Endodermal cell (in vitro differentiated cells): ENCODE results near the gene YY1AP1. TPM values are rescaled to one million over a fixed set of nuclear protein-coding genes. Genes with fewer than 3 reads are reported as not detected.

ENCODE experiments used
- DNase-seq: peaks from one replicate; pipeline ENCODE4 v3.0.0-alpha.2; 2017
- H3K27ac ChIP-seq: 2 replicates; pipeline ENCODE4 v1.5.1; 2013; ENCODE audit warnings: mild to moderate bottlenecking, low read depth, low read length, moderate library complexity
- H3K27me3 ChIP-seq: 2 replicates; pipeline ENCODE4 v1.6.1; 2013; ENCODE audit warnings: mild to moderate bottlenecking, low read length, moderate library complexity; ENCODE audit not compliant: insufficient read depth, control insufficient read depth, poor library complexity, severe bottlenecking
- H3K36me3 ChIP-seq: 2 replicates; pipeline ENCODE4 v1.7.0; 2013; ENCODE audit warnings: mild to moderate bottlenecking, low read length, moderate library complexity; ENCODE audit not compliant: control insufficient read depth, insufficient read depth
- H3K4me1 ChIP-seq: one replicate; pipeline ENCODE4 v1.7.0; 2013; ENCODE audit warnings: low read length; ENCODE audit not compliant: control insufficient read depth, insufficient read depth
- H3K4me3 ChIP-seq: 2 replicates; pipeline ENCODE4 v1.5.1; 2013; ENCODE audit warnings: mild to moderate bottlenecking, low read length, moderate library complexity
- H3K9ac ChIP-seq: 2 replicates; pipeline ENCODE4 v1.6.1; 2013; ENCODE audit warnings: mild to moderate bottlenecking, low read length, moderate library complexity; ENCODE audit not compliant: poor library complexity, severe bottlenecking; ENCODE audit errors: extremely low read depth
- H3K9me3 ChIP-seq: 2 replicates; pipeline ENCODE4 v1.6.1; 2013; ENCODE audit warnings: mild to moderate bottlenecking, low read length, moderate library complexity; ENCODE audit not compliant: control insufficient read depth
- H3K27ac Mint-ChIP-seq: 2 replicates; pipeline ENCODE4 v1.8.0; 2020; ENCODE audit warnings: mixed read lengths
- H3K27me3 Mint-ChIP-seq: 2 replicates; pipeline ENCODE4 v1.8.0; 2021; ENCODE audit warnings: mild to moderate bottlenecking, mixed read lengths; ENCODE audit not compliant: insufficient read depth
- H3K36me3 Mint-ChIP-seq: 2 replicates; pipeline ENCODE4 v1.8.0; 2020; ENCODE audit warnings: low read depth, mixed read lengths
- H3K4me1 Mint-ChIP-seq: 2 replicates; pipeline ENCODE4 v1.8.0; 2020; ENCODE audit warnings: mixed read lengths
- H3K4me3 Mint-ChIP-seq: 2 replicates; pipeline ENCODE4 v1.8.0; 2020; ENCODE audit warnings: mild to moderate bottlenecking, moderate library complexity, mixed read lengths
- H3K9me3 Mint-ChIP-seq: 2 replicates; pipeline ENCODE4 v1.8.0; 2020; ENCODE audit warnings: mild to moderate bottlenecking, mixed read lengths
- CTCF ChIP-seq: fragments of 200-600 bp; sonication (generic); conservative IDR thresholded peaks from 2 replicates; pipeline ENCODE4 v1.5.0; 2021; ENCODE audit warnings: antibody characterized with exemption, mild to moderate bottlenecking
- WGBS, 2 experiments: methylation state at CpG; one replicate each; pipeline versions ENCODE4 v1.1.5 to v1.1.7; 2013; ENCODE audit warnings: missing lambda C conversion rate in 2 of 2, mixed read lengths in 1 of 2; ENCODE audit not compliant: insufficient coverage in 1 of 2, insufficient read length in 1 of 2; 5-methylcytosine and 5-hydroxymethylcytosine counted together
- total RNA-seq, 2 donors: library from RNA; stranded (reverse); fragmentation: NEBNext Ultra II Directional in 1 of 2; extraction: Animal tissue kit (Norgen Biotek cat#: 25700) in 1 of 2; gene quantifications; 2 replicates in 1 of 2; 3 replicates in 1 of 2; pipeline ENCODE4 v1.2.1, GENCODE V29; 2021

YY1AP1 gene
- total RNA-seq, 2 donors from 2014 or later, result 44.2 to 45.8 TPM

GRCh38 chr1:155657463-155657862, 31.1 kb downstream of the YY1AP1 start:
- Histone ChIP-seq H3K9me3 (no peaks in the 10 kb centered on the region), H3K27ac (no peak overlapping the region), H3K9ac (no peak overlapping the region), H3K36me3 (peaks cover 33% of the 10 kb centered on the region), H3K27me3 (no peaks in the 10 kb centered on the region), H3K4me3 (no peak overlapping the region), H3K4me1 (no peaks in the 10 kb centered on the region)
- Mint-ChIP-seq H3K27ac (no peak overlapping the region), H3K9me3 (no peaks in the 10 kb centered on the region), H3K4me3 (no peak overlapping the region), H3K4me1 (no peaks in the 10 kb centered on the region), H3K27me3 (peaks cover 2% of the 10 kb centered on the region), H3K36me3 (peaks cover 41% of the 10 kb centered on the region)
- no peak for DNase-seq
- no peak for TF ChIP-seq CTCF
- 88 to 94% methylated on average over 2 of the region's 2 CpGs for WGBS, 2 experiments

GRCh38 chr1:155652951-155653350, 35.6 kb downstream of the YY1AP1 start:
- H3K9me3 Mint-ChIP-seq, result peaks cover 11% of the 10 kb centered on the region
- peaks cover 7% of the 10 kb centered on the region for H3K4me1 Mint-ChIP-seq
- Histone ChIP-seq H3K27ac (no peak overlapping the region), H3K9ac (no peak overlapping the region), H3K4me3 (no peak overlapping the region), H3K9me3 (peaks cover 9% of the 10 kb centered on the region), H3K36me3 (no peaks in the 10 kb centered on the region), H3K27me3 (no peaks in the 10 kb centered on the region), H3K4me1 (no peaks in the 10 kb centered on the region)
- H3K27me3 Mint-ChIP-seq, result peaks cover 5% of the 10 kb centered on the region
- no peak for TF ChIP-seq CTCF
- no peak for DNase-seq
- H3K4me3 Mint-ChIP-seq, result no peak overlapping the region
- H3K36me3 Mint-ChIP-seq, result no peaks in the 10 kb centered on the region
- H3K27ac Mint-ChIP-seq, result no peak overlapping the region
- 86 to 92% methylated on average over 3 of the region's 3 CpGs for WGBS, 2 experiments

- H3K4me1 Mint-ChIP-seq, result peaks cover 7% of the 10 kb centered on the region
- peaks cover 11% of the 10 kb centered on the region for H3K9me3 Mint-ChIP-seq
- H3K36me3 Mint-ChIP-seq, result no peaks in the 10 kb centered on the region
These were observed 36.5 kb downstream of the YY1AP1 start for GRCh38 chr1:155651861-155652661.

More at GRCh38 chr1:155651861-155652661, 36.5 kb downstream of the YY1AP1 start:
- 94 to 100% methylated on average over 2 to 3 of the region's 3 CpGs for WGBS, 2 experiments
- Histone ChIP-seq H3K4me3 (no peak overlapping the region), H3K9me3 (peaks cover 9% of the 10 kb centered on the region), H3K27ac (no peak overlapping the region), H3K27me3 (no peaks in the 10 kb centered on the region), H3K9ac (no peak overlapping the region), H3K4me1 (no peaks in the 10 kb centered on the region), H3K36me3 (no peaks in the 10 kb centered on the region)
- Mint-ChIP-seq H3K4me3 (no peak overlapping the region), H3K27me3 (peaks cover 5% of the 10 kb centered on the region), H3K27ac (no peak overlapping the region)
- no peak for DNase-seq
- TF ChIP-seq CTCF, result no peak
